NCI-H2029 treated with DMSO at 0.1 percent for 48 hours (cell line): Measurements from ENCODE around the gene GRIN2A.
A peak's percentile ranks its signal among the peaks of the same experiment; 100 is the strongest.

ENCODE experiments used
- DNase-seq: peaks from one replicate; lab custom pipeline; 2025; lab: John Stamatoyannopoulos, UW

GRIN2A gene

DNA sequence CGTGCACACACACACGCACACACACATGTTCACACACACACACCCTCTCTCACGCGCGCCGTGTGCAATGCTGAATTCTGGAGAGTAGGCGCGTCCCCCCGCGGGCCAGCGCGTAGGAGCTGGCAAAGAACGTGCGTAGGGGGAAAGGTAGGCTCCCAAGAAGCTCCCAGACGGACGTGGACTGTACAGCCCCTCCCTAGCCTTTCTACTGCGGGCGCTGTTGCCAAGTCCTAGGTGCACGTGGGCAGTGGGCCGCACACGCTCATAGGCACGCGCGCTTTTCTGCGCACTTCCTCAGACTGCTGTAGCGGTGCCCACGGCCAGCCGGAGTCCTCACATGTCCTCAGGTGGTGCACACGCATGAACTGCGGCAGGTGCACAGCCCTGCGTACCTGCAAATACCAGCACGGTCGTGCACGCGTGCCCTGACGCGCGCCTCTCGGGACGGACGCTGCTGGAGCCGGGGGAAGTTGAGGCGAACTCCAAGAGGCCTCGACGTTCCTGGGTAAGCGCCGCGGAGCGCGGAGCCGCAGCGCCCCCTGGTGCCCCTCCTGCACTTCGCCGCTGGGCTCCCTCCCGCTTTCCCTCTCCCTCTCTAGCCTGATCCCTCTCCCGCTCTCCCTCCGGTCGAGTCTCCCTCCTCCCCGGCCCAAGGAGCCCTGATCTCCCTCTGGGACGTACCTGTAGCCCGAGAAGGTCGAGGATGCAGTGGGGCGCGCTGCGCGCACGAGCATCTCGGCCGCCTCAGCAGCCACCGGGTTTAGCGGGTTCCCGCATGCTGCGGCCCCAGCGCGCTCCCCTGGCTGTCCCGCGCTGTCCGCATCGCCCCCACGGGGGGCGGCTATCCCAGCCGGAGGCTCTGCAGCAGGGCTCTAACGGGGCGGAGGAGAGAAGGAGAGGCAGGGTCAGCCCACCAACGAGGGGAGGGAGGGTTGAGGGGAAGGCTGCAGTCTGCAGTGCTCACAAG, 749 bp downstream of the GRIN2A start:
- DNase-seq = peak; percentile 47

- DNase-seq = no peak
Measured at GRCh38 chr16:10180771-10181163, 1.5 kb downstream of the GRIN2A start.

- DNase-seq = no peak
Measured at GRCh38 chr16:10180042-10180770, 2.0 kb downstream of the GRIN2A start.

DNA sequence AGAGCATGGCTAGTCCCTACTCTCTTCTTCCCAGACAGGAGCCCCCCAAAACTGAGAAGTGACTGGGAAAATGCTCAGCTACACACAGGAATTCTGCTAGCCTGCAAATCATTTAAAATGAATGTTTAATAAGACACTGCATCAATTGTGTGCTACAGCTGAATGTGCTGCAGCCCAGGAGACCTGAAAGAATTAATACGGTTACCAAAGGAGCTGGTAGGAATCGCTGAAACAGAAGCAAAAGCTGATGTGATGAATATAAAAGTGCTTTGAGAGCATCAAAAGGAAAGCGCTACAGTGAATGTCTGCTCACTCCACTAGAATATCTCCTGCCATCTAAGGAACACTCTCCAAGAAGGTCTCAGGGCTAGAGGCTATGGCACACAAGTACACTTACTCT, 3.7 kb downstream of the GRIN2A start:
- DNase-seq = no peak

GRCh38 chr16:10178080-10178479, 4.1 kb downstream of the GRIN2A start:
- DNase-seq = no peak

DNA sequence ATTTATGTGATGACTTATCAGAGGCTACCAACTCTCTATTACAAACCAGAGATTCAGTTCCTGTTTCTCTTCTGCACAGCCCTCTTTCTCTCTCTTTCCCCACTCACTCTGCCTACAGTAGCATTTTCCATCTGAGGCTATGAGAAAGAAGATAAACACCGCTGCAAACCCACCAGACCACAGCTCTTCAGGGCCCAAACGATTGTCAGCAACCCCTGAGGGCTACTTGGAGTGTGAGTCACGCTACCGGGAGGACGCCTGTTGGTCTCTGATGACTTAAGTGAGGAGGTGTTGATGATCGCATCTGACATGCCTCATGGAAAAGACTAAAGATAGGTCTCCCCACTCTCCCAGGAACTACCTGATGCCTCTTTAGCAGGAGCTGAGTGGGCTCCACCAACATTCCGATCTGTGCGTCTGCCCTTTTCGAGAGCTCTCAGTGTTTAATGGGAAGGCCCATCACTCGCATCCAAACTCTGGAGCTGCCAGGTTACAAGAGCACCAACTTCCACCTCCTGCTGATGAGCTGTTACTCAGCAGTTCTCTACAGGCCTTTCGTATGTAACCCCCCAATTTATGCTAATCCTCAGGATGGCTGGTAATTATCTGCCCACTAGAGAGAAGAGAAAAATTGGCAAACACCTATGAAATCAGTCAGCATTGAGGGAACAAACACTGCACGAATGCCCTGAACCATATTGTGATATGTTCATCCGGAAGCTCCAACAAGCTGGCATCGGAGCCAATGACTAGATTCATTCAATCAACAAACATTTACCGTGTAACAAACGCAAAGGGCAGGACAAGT, 9.2 kb downstream of the GRIN2A start:
- DNase-seq = no peak

DNA sequence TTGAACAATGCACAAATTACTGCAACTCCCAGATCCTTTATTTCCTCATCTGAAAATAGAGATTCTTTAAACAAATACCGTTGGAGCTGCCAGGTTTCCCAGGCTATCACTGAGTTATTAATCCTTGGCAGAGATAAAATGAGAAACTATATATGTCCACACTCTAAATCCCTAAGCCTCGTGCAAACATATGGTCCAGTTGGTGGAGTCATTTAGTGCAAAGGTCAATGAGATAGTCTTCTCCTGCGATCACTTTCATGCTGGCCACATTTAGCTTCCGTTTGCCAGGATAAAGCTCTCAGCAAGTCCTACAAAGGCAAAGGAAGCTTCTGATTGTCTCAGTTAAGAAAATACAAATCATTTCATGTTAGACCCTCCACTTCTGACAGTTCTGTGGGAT, 11.0 kb downstream of the GRIN2A start:
- DNase-seq = no peak

DNA sequence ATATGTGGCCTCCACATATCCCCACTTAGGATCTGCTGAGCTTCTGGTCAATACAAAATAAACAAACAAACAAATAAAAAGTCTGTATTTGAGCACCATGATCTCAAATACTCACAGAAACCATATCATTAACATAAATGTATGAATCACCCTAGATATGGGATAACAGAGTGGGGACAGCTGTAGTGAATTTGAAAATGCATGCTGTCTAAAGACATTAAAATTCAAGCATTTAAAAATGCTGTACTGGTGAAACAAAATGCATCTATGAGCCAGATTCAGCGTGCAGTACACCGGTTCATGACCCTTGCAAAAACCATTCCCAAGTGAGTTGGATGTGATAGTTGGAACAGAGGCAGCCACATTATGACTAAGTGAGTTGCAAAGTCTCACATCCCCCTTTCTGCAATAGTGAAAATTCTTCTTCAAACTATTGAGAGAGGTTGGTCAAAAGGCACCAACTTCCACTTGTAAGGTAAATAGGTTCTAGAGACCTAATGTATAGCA, 12.3 kb downstream of the GRIN2A start:
- no peak for DNase-seq

- DNase-seq = no peak
Measured at GRCh38 chr16:10169031-10169430, 13.2 kb downstream of the GRIN2A start.

DNA sequence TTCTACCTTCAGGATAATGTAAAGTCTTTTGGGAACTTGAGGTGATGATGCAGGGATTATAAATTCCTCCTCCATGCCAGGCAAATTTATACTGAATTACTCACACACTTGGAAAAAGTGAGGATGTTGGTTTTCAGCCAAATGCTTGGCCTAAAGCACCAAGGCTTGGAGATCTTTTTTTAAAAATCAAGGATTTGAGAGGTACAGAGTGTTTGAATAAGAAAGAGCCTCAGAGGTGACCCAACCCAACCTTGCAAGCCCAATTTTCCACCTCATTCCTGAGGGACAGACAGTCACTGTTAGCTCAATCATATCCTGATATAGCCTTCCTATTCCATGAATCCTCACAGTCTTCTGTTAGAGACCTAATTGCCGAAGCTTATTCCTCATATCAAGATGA, 14.0 kb downstream of the GRIN2A start:
- DNase-seq = no peak

GRCh38 chr16:10165643-10166042, 16.6 kb downstream of the GRIN2A start:
- DNase-seq = no peak

GRCh38 chr16:10162981-10163380, 19.2 kb downstream of the GRIN2A start:
- DNase-seq = no peak

- DNase-seq = no peak
Measured at GRCh38 chr16:10156099-10156498, 26.1 kb downstream of the GRIN2A start.

DNA sequence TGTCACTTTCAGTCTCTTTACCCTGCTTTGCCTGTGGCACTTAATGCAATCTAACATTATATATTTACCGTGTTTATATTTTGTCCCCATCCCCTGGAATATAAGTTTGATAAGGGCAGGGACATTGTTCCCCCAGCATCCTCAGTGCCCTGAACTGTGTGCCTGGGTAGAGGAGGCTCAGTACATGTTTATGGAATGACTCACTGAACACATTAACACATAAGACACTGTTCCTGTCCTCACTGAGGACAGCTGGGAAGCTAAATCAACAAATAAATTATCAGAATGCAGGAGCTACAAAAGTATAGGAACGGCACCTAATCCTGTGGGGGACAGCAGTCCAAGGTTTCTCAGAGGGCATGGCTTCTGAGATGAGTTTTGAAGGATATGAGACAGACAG, 27.8 kb downstream of the GRIN2A start:
- DNase-seq = no peak

DNA sequence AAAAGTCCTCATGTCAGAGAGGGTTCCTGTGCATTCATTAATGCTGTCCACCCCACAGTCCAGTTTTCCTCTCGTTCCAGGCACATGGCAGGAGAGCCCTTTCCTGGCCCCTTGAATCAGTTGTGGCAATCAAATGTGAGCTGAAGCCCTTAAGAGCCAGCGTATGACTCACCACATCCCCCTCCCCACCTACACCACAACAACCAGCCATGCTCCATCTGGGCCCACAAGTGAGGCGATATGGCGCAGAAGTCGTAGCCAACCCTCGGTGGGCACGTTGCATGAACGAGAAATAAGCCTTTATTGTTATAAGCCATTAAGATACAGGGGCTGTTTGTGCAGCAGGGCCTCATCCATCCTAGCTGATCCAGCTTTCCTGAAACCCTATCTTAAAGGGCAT, 28.2 kb downstream of the GRIN2A start:
- DNase-seq = no peak

- DNase-seq = no peak
Measured at GRCh38 chr16:10151718-10152117, 30.5 kb downstream of the GRIN2A start.

DNA sequence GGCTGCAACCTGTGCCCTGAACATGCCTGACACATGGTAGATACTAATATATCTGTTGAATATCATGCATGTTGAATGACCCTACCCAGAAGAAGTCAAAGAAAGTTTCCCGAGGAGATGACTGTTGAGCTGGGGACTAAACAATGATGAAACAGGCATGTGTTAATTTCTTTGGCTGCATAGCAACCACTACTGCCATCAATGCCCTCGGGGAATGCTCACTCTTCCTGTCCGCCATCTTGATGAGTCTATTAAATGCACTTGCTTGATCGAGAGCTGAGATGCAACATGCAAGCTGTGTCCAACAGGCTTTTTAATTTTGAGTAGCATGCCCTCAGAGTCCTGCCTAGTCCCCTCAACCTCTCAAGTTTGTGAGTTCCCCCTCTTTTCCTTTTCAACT, 31.3 kb downstream of the GRIN2A start:
- DNase-seq = no peak

DNA sequence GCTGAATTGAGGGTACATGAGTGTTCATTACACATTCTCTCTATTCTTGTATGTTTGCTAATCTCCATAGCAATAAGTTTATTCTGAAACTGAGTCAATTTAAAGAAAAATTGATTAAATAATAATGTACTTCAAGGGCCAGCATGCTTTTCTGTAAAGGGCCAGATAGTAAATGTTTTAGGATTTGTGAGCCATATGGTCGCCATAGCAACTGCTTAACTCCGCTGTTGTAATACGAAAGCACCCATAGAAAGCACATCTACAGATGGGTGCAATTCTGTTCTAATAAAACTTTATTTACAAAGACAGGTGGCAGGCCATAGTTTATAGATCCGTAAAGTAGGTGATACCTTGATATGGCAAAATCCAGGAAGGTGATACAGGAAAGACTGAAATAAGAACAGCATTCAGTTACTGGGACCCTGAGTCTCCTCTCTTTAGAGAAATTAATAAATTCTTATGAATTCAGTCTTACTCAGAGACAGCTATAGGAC, 36.6 kb downstream of the GRIN2A start:
- DNase-seq = no peak

GRCh38 chr16:10141671-10142070, 40.6 kb downstream of the GRIN2A start:
- no peak for DNase-seq

DNA sequence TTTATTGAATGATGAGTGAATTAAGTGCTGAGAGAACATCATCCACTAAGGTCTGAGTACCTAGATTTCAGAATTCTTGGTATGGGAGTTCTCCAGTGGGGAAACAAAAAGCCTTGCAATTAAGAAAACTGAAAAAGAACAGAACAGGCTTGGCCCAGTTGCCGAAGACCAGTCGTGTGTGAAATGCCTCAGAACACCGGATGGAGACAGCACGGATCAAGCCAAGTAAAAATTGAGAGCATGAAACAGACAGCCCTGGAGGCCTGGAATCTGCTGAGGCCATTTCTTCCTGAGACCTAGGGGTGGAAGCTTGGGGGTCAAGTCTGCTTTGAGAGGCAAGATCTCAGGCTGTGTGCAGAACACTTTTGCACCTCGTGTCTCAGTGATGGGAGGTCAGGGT, 43.3 kb downstream of the GRIN2A start:
- DNase-seq = no peak

GRCh38 chr16:10137341-10137740, 44.9 kb downstream of the GRIN2A start:
- DNase-seq = no peak

- DNase-seq = no peak
Measured at GRCh38 chr16:10136916-10137315, 45.3 kb downstream of the GRIN2A start.
